ENCODE results near the gene FBXO15. TPM values are rescaled to one million over a fixed set of nuclear protein-coding genes. Genes with fewer than 3 reads are reported as not detected.

Gene FBXO15
- total and polyA plus RNA-seq, 4 donors = 0.23 to 0.50 (median 0.41) TPM

DNA sequence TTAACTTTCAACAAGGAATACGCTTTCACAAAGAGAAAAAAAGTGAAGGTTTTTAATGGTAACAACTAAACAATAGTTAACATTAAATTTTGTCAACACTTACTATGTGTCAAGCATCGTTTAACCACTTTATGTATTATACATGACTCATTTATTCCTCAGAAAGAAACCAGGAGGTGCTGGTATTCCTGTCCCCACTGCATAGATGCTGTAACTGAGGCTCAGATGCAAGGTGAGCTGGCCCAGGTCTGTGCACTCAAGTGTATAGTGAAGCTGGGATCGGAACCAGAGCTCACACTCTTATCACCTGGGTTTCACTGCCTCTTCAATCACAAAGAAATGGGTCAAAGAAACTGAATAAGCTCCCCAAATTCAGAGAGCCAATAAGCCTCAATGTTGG lies 16.5 kb downstream of the FBXO15 start (continued):
- TF ChIP-seq ZBTB33 (IDR thresholded peaks at IDR 0.05) = no peak
- no peak for TF ChIP-seq SP1 (IDR thresholded peaks at IDR 0.05)
- no peak for TF ChIP-seq TAF1 (conservative IDR thresholded peaks at IDR 0.05)
- TF ChIP-seq GABPA (IDR thresholded peaks at IDR 0.05 in 1 of 2, conservative IDR thresholded peaks at IDR 0.05 in 1 of 2) = no peak

- no peak overlapping the region for H3K4me3 ChIP-seq (ENCODE audit: low read depth in 1 of 3, low read length in 3 of 3)
- H3K9me3 ChIP-seq (ENCODE audit: control insufficient read depth in 4 of 4, low read length in 3 of 4) = no peaks in the 10 kb centered on the region
- no peaks in the 10 kb centered on the region for H3K36me3 ChIP-seq (ENCODE audit: control insufficient read depth in 4 of 4, insufficient read depth in 3 of 4, low read depth in 1 of 4, low read length in 3 of 4)
- no peaks in the 10 kb centered on the region for H3K27me3 ChIP-seq (ENCODE audit: control insufficient read depth in 4 of 4, insufficient read depth in 4 of 4, low read length in 3 of 4)
- no peak for DNase-seq (ENCODE audit: low spot score)
- WGBS = 71% methylated on average over 3 of the region's 3 CpGs
- TF ChIP-seq GABPA (IDR thresholded peaks at IDR 0.05 in 1 of 2, conservative IDR thresholded peaks at IDR 0.05 in 1 of 2) (no peak), TAF1 (conservative IDR thresholded peaks at IDR 0.05) (no peak), FOXA2 (IDR thresholded peaks at IDR 0.05) (no peak), HNF4G (IDR thresholded peaks at IDR 0.05) (no peak), RXRA (IDR thresholded peaks at IDR 0.05) (no peak), SP1 (IDR thresholded peaks at IDR 0.05) (no peak), RAD21 (IDR thresholded peaks at IDR 0.05) (no peak), FOXA1 (IDR thresholded peaks at IDR 0.05) (no peak), ZBTB33 (IDR thresholded peaks at IDR 0.05) (no peak), YY1 (IDR thresholded peaks at IDR 0.05) (no peak), HNF4A (conservative IDR thresholded peaks at IDR 0.05) (no peak), JUND (IDR thresholded peaks at IDR 0.05) (no peak), EGR1 (IDR thresholded peaks at IDR 0.05; ENCODE audit: low read depth in 2 of 2) (no peak), NR2F2 (IDR thresholded peaks at IDR 0.05) (no peak)
- TF ChIP-seq, protein P1, sequence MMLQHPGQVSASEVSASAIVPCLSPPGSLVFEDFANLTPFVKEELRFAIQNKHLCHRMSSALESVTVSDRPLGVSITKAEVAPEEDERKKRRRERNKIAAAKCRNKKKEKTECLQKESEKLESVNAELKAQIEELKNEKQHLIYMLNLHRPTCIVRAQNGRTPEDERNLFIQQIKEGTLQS (IDR thresholded peaks at IDR 0.05) = no peak
- TF ChIP-seq, protein P2, sequence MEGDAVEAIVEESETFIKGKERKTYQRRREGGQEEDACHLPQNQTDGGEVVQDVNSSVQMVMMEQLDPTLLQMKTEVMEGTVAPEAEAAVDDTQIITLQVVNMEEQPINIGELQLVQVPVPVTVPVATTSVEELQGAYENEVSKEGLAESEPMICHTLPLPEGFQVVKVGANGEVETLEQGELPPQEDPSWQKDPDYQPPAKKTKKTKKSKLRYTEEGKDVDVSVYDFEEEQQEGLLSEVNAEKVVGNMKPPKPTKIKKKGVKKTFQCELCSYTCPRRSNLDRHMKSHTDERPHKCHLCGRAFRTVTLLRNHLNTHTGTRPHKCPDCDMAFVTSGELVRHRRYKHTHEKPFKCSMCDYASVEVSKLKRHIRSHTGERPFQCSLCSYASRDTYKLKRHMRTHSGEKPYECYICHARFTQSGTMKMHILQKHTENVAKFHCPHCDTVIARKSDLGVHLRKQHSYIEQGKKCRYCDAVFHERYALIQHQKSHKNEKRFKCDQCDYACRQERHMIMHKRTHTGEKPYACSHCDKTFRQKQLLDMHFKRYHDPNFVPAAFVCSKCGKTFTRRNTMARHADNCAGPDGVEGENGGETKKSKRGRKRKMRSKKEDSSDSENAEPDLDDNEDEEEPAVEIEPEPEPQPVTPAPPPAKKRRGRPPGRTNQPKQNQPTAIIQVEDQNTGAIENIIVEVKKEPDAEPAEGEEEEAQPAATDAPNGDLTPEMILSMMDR (IDR thresholded peaks at IDR 0.05; ENCODE audit: low read depth, low read length, missing input control) = no peak
- TF ChIP-seq, protein P3, sequence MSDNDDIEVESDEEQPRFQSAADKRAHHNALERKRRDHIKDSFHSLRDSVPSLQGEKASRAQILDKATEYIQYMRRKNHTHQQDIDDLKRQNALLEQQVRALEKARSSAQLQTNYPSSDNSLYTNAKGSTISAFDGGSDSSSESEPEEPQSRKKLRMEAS (IDR thresholded peaks at IDR 0.05) = no peak
- TF ChIP-seq, protein P4, sequence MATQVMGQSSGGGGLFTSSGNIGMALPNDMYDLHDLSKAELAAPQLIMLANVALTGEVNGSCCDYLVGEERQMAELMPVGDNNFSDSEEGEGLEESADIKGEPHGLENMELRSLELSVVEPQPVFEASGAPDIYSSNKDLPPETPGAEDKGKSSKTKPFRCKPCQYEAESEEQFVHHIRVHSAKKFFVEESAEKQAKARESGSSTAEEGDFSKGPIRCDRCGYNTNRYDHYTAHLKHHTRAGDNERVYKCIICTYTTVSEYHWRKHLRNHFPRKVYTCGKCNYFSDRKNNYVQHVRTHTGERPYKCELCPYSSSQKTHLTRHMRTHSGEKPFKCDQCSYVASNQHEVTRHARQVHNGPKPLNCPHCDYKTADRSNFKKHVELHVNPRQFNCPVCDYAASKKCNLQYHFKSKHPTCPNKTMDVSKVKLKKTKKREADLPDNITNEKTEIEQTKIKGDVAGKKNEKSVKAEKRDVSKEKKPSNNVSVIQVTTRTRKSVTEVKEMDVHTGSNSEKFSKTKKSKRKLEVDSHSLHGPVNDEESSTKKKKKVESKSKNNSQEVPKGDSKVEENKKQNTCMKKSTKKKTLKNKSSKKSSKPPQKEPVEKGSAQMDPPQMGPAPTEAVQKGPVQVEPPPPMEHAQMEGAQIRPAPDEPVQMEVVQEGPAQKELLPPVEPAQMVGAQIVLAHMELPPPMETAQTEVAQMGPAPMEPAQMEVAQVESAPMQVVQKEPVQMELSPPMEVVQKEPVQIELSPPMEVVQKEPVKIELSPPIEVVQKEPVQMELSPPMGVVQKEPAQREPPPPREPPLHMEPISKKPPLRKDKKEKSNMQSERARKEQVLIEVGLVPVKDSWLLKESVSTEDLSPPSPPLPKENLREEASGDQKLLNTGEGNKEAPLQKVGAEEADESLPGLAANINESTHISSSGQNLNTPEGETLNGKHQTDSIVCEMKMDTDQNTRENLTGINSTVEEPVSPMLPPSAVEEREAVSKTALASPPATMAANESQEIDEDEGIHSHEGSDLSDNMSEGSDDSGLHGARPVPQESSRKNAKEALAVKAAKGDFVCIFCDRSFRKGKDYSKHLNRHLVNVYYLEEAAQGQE (IDR thresholded peaks at IDR 0.05) = no peak
- H3K9ac ChIP-seq (ENCODE audit: low read depth in 1 of 2, low read length in 2 of 2) = no peak overlapping the region
- H3K27ac ChIP-seq (ENCODE audit: low read depth in 1 of 2, low read length in 2 of 2) = no peak overlapping the region
- H3K4me1 ChIP-seq (ENCODE audit: control insufficient read depth in 4 of 4, insufficient read depth in 4 of 4, low read length in 3 of 4) = no peaks in the 10 kb centered on the region
Observed at GRCh38 chr18:74128159-74128558, 19.5 kb downstream of the FBXO15 start.

All from liver (tissue), 9 donors.